Natural killer cell (primary cell): Measurements from ENCODE around the gene STAMBP. TPM values are rescaled to one million over a fixed set of nuclear protein-coding genes. Genes with fewer than 3 reads are reported as not detected.
A peak's percentile ranks its signal among the peaks of the same experiment; 100 is the strongest.

Experiments used
- ATAC-seq, 3 donors: fragments of 150-1000 bp in 2 of 3; fragments of 200-7000 bp in 1 of 3; cut with Tn5 transposase; 1 replicate in 1 of 3; 2 replicates in 2 of 3; pipeline ENCODE4 v1.10.0; 2021; ENCODE audit warnings: mild to moderate bottlenecking in 2 of 3, moderate library complexity in 2 of 3
- DNase-seq, 2 donors: peaks; one replicate each; pipeline versions ENCODE4 v3.0.0 to v3.0.0-alpha.2; 2013 to 2021; ENCODE audit warnings: mixed read lengths in 1 of 2
- H3K27ac ChIP-seq: one replicate; pipeline ENCODE4 v1.5.1; 2013; ENCODE audit warnings: mild to moderate bottlenecking, low read length
- H3K27me3 ChIP-seq: one replicate; pipeline ENCODE4 v1.6.1; 2013; ENCODE audit warnings: low read length; ENCODE audit not compliant: control insufficient read depth, insufficient read depth
- H3K36me3 ChIP-seq: one replicate; pipeline ENCODE4 v1.6.1; 2013; ENCODE audit warnings: low read length; ENCODE audit not compliant: control insufficient read depth, insufficient read depth
- H3K4me1 ChIP-seq: one replicate; pipeline ENCODE4 v1.6.1; 2013; ENCODE audit warnings: low read length; ENCODE audit not compliant: control insufficient read depth, insufficient read depth
- H3K4me3 ChIP-seq: one replicate; pipeline ENCODE4 v1.5.1; 2013; ENCODE audit warnings: low read length
- H3K9me3 ChIP-seq: one replicate; pipeline ENCODE4 v1.6.1; 2013; ENCODE audit warnings: low read length; ENCODE audit not compliant: control insufficient read depth, insufficient read depth
- H3K27ac Mint-ChIP-seq, 2 donors: one replicate each; pipeline ENCODE4 v1.8.0; 2022; ENCODE audit warnings: mild to moderate bottlenecking in 2 of 2, mixed read lengths in 2 of 2, moderate library complexity in 1 of 2
- H3K27me3 Mint-ChIP-seq, 2 donors: one replicate each; pipeline ENCODE4 v1.8.0; 2022; ENCODE audit warnings: low read depth in 2 of 2, mixed read lengths in 2 of 2
- H3K36me3 Mint-ChIP-seq: one replicate; pipeline ENCODE4 v1.8.0; 2022; ENCODE audit warnings: mixed read lengths
- H3K4me1 Mint-ChIP-seq, 2 donors: one replicate each; pipeline ENCODE4 v1.8.0; 2022; ENCODE audit warnings: mixed read lengths in 2 of 2
- H3K4me3 Mint-ChIP-seq: one replicate; pipeline ENCODE4 v1.8.0; 2022; ENCODE audit warnings: mild to moderate bottlenecking, moderate library complexity, mixed read lengths
- H3K9me3 Mint-ChIP-seq, 2 donors: one replicate each; pipeline ENCODE4 v1.8.0; 2022; ENCODE audit warnings: mixed read lengths in 2 of 2
- CTCF ChIP-seq: fragments of 200-600 bp; IDR thresholded peaks from one replicate; pipeline ENCODE4 v1.8.0; 2022; ENCODE audit warnings: antibody characterized with exemption
- whole genome bisulfite sequencing: methylation state at CpG from one replicate; pipeline ENCODE4 v1.1.7; 2013; ENCODE audit warnings: missing lambda C conversion rate; ENCODE audit not compliant: insufficient coverage; 5-methylcytosine and 5-hydroxymethylcytosine counted together
- intact Hi-C: fragments of 100-400 bp; cut with micrococcal nuclease; formaldehyde crosslinking; loops from one replicate; pipeline ENCODE4 v1.14.2; 2022
- total RNA-seq, 4 donors: library from RNA; stranded (reverse); fragments of 120-200 nt in 1 of 4; gene quantifications; one replicate each; pipeline versions ENCODE4 v1.2.3 to v1.2.4, GENCODE V29; 2013 to 2022

Gene STAMBP
- total RNA-seq, 3 donors from 2014 or later (not counting 1 experiment from before 2014, with no cell fraction given), result 23.8 to 27.3 (median 25.3) TPM

DNA sequence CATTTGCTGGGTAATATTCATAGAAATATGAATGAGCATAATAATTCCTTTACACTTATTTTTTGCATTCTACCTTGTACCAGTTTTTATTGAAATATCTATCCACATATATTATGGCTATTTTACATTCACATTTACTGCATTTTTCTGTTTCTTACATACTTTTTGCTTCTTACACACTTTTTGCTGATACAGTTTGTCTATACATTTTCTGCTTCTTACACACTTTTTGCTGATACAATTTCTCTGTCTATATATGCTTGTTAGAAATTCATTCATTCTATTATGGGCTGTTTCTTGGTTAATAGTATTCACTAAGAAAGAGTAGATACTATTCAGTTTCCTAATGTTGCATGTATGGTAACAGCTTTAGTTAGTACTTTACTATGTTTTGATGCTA lies 16.9 kb upstream of the STAMBP start:
- no peak for DNase-seq
- Mint-ChIP-seq H3K4me1 (no peaks in the 10 kb centered on the region), H3K27ac (no peak overlapping the region), H3K4me3 (no peak overlapping the region), H3K9me3 (no peaks in the 10 kb centered on the region), H3K27me3 (peaks cover 8 to 30% of the 10 kb centered on the region in 2 donors), H3K36me3 (no peaks in the 10 kb centered on the region)
- no peak overlapping the region for H3K27ac ChIP-seq
- no peak overlapping the region for H3K4me3 ChIP-seq
- H3K4me1 ChIP-seq, result no peaks in the 10 kb centered on the region
- TF ChIP-seq CTCF, result no peak
- ATAC-seq, result no peak
- H3K9me3 ChIP-seq, result no peaks in the 10 kb centered on the region
- no peaks in the 10 kb centered on the region for H3K36me3 ChIP-seq
- H3K27me3 ChIP-seq, result no peaks in the 10 kb centered on the region
- intact Hi-C loops, result no loop called here

DNA sequence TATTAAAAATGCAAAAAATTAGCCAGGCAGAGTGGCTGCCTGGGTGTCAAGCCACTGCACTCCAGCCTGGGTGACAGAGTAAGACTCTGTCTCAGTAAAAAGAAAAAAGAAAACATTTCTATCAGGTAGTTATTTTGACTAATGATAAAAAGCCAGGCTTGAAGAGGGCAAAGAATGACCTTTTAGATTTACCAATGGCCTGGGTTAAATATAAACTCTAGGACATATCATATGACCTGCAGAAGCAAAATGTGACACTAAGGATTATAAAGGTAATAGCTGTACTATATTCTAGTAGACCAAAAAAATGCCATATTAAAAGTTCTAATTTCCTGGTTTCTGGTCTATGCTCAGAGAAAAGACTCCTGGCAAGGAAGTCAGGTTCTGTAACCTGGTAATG lies 16.1 kb upstream of the STAMBP start:
- no peak for TF ChIP-seq CTCF
- Mint-ChIP-seq H3K9me3 (no peaks in the 10 kb centered on the region), H3K4me3 (no peak overlapping the region), H3K27ac (no peak overlapping the region), H3K36me3 (no peaks in the 10 kb centered on the region), H3K4me1 (no peaks in the 10 kb centered on the region), H3K27me3 (peaks cover 12 to 30% of the 10 kb centered on the region in 2 donors)
- no peak for ATAC-seq
- H3K4me1 ChIP-seq, result no peaks in the 10 kb centered on the region
- no peak overlapping the region for H3K27ac ChIP-seq
- H3K36me3 ChIP-seq, result no peaks in the 10 kb centered on the region
- H3K27me3 ChIP-seq, result no peaks in the 10 kb centered on the region
- H3K9me3 ChIP-seq, result no peaks in the 10 kb centered on the region
- intact Hi-C loops, result no loop called here
- no peak overlapping the region for H3K4me3 ChIP-seq
- DNase-seq, result no peak

DNA sequence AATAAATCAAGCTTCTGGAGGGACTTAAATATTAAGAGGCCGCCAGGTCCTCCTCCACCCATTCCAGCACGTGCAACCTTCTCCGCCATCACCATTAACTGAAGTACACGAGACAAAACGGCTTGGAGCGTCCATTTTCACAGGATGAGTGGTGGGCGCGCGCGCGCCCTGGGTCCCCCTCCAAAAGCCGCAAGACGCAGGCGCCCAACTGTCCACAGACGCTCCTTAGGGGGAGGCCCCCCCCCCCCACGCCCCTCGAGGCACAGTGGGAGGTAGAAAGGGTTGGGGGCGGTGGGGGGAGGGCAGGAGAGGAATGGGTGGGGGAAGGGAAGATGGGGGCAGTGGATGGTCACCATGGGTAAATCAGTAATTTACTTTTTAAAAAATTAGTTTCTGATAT lies 10.5 kb upstream of the STAMBP start:
- ATAC-seq (no peak), DNase-seq (no peak)
- H3K27ac Mint-ChIP-seq, result no peak overlapping the region
- intact Hi-C loops, result no loop called here
- no peak for TF ChIP-seq CTCF
- no peaks in the 10 kb centered on the region for H3K4me1 Mint-ChIP-seq
- Histone ChIP-seq H3K9me3 (no peaks in the 10 kb centered on the region), H3K27me3 (no peaks in the 10 kb centered on the region), H3K4me1 (no peaks in the 10 kb centered on the region), H3K36me3 (no peaks in the 10 kb centered on the region), H3K27ac (no peak overlapping the region), H3K4me3 (no peak overlapping the region)
- H3K4me3 Mint-ChIP-seq, result no peak overlapping the region
- peaks cover 12 to 39% of the 10 kb centered on the region in 2 donors for H3K27me3 Mint-ChIP-seq
- no peaks in the 10 kb centered on the region for H3K36me3 Mint-ChIP-seq
- H3K9me3 Mint-ChIP-seq, result no peaks in the 10 kb centered on the region
- WGBS, result 94% methylated on average over 13 of the region's 18 CpGs

DNA sequence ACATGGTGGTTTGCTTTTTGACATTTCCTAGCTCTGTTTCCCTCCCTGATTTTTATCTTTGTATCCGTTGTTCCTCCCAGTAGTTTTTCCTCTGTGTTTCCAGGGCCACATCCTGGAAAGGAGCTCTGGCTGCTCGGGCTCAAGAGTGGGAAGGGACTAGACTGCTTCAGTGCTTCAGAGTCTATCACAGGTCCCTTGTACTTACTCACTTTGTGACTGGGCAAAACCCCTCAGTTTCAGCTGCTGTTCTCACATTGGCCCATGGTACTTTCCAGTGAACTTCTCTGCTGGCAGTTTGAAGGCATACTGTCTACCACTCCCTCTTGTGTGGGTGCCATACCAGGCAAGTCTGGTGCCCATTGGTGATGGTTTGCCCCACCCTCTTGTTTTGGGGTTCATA lies 7.5 kb upstream of the STAMBP start:
- no peaks in the 10 kb centered on the region for H3K9me3 ChIP-seq
- DNase-seq (no peak), ATAC-seq (peak in 1 of 3 donors; percentile 45)
- no peak overlapping the region for H3K4me3 ChIP-seq
- H3K27ac Mint-ChIP-seq, result no peak overlapping the region
- H3K36me3 Mint-ChIP-seq, result no peaks in the 10 kb centered on the region
- H3K27me3 Mint-ChIP-seq, result peaks cover 4 to 19% of the 10 kb centered on the region in 2 donors
- no peaks in the 10 kb centered on the region for H3K36me3 ChIP-seq
- H3K27ac ChIP-seq, result no peak overlapping the region
- H3K4me1 ChIP-seq, result no peaks in the 10 kb centered on the region
- peaks cover 0 to 4% of the 10 kb centered on the region in 2 donors for H3K4me1 Mint-ChIP-seq
- H3K9me3 Mint-ChIP-seq, result no peaks in the 10 kb centered on the region
- H3K27me3 ChIP-seq, result no peaks in the 10 kb centered on the region
- TF ChIP-seq CTCF, result no peak
- 6% methylated on average over 2 of the region's 2 CpGs for WGBS
- no peak overlapping the region for H3K4me3 Mint-ChIP-seq
- intact Hi-C loops, result no loop called here
